Kidney glomerular epithelial cell (primary cell): ENCODE results near the gene LAMB2.

Experiments
- DNase-seq: peaks from one replicate; lab custom pipeline; 2025; lab: John Stamatoyannopoulos, UW

LAMB2 gene

GRCh38 chr3:49161197-49161596 lies 28.3 kb upstream of the LAMB2 start:
- DNase-seq = no peak

- DNase-seq = peak; percentile 91
Observed at GRCh38 chr3:49158792-49159191, 25.9 kb upstream of the LAMB2 start.

- DNase-seq = peak; percentile 18
Observed at GRCh38 chr3:49158103-49158709, 25.4 kb upstream of the LAMB2 start.

GRCh38 chr3:49157289-49157688 lies 24.4 kb upstream of the LAMB2 start:
- no peak for DNase-seq

- DNase-seq = no peak
Observed at GRCh38 chr3:49153349-49153912, 20.6 kb upstream of the LAMB2 start.

GRCh38 chr3:49151610-49152009 lies 18.8 kb upstream of the LAMB2 start:
- DNase-seq = no peak

- DNase-seq = no peak
Observed at GRCh38 chr3:49148159-49148558, 15.3 kb upstream of the LAMB2 start.

- no peak for DNase-seq
Observed at GRCh38 chr3:49140080-49140479, 7.2 kb upstream of the LAMB2 start.

GRCh38 chr3:49135499-49135898 lies 2.6 kb upstream of the LAMB2 start:
- DNase-seq = no peak

GRCh38 chr3:49134471-49135265 lies 1.8 kb upstream of the LAMB2 start:
- DNase-seq = peak; percentile 5

GRCh38 chr3:49133226-49133951 lies 539 bp upstream of the LAMB2 start:
- DNase-seq = peak; percentile 93

GRCh38 chr3:49132073-49132436 lies 795 bp downstream of the LAMB2 start:
- DNase-seq = no peak

- DNase-seq = no peak
Observed at GRCh38 chr3:49131576-49131975, 1.3 kb downstream of the LAMB2 start.

GRCh38 chr3:49131040-49131439 lies 1.8 kb downstream of the LAMB2 start:
- no peak for DNase-seq

- DNase-seq = no peak
Observed at GRCh38 chr3:49124991-49125670, 7.7 kb downstream of the LAMB2 start.

GRCh38 chr3:49124203-49124602 lies 8.6 kb downstream of the LAMB2 start:
- no peak for DNase-seq

- DNase-seq = no peak
Observed at GRCh38 chr3:49123687-49124086, 9.2 kb downstream of the LAMB2 start.

- no peak for DNase-seq
Observed at GRCh38 chr3:49122886-49123545, 9.8 kb downstream of the LAMB2 start.

- DNase-seq = no peak
Observed at GRCh38 chr3:49122451-49122850, 10.4 kb downstream of the LAMB2 start.

GRCh38 chr3:49122022-49122421 lies 10.8 kb downstream of the LAMB2 start:
- DNase-seq = no peak

GRCh38 chr3:49121132-49121736 lies 11.6 kb downstream of the LAMB2 start:
- no peak for DNase-seq
